NCI-H1694 (cell line): ENCODE measurements around the gene KNDC1.
"Not testable (repeated sequence)": the region's sequence is repeated elsewhere in the genome, so short reads cannot be mapped to it uniquely, and the experiment has no call there.

Source experiments
- DNase-seq: peaks from one replicate; lab custom pipeline; 2025; lab: John Stamatoyannopoulos, UW

Gene KNDC1

DNA sequence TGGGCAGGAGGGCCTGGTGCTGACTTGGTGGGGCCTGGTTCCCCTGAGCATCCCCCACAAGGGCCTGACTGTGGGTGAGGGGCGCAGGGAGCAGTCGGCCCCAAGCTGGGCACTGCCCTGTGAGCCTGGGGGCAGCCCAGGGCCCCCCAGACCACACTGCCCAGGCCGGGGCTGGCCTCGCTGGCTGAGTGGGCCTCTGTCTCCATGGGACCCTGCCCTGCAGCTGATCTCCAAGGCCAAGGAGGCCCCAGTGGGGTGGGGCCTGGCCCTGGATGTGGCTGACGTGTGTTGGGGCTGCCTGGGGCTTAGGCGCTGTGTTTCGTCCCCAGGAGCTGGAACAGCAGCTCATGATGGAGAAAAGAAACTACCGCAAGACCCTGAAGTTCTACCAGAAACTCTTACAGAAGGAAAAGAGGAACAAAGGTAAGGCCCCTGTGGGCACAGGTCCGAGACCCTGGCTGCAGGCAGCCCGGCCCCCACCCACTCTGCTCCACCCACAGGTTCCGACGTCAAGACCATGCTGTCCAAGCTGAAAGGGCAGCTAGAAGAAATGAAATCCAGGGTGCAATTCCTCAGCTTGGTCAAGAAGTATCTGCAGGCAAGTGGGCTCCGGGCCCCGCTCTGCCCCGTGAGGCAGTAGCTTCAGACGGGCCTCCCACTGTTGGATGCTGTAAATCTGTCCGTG, 46.5 kb downstream of the KNDC1 start:
- DNase-seq: no peak

DNA sequence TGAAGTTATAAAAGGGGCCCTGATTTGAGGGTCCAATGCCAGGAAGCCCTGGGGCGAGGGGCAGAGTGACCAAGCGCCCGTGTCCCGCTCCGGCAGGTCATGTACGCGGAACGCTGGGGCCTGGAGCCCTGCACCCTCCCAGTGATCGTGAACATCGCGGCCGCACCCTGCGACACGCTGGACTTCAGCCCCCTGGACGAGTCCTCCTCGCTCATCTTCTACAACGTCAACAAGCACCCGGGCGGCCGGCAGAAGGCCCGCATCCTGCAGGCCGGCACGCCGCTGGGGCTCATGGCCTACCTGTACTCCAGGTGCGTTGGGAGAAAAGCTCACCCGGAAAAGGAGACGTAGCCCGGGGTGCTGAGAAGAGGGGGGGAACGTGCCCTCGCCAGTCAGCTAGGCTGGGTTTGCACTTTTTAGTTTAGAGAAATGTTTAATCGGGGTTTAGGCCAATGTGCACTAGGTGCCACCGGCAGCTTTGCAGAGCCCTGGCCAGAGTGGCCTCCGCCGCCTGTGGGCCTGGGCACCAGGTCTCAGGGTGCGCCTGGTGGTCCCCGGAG, 47.1 kb downstream of the KNDC1 start:
- no peak for DNase-seq

DNA sequence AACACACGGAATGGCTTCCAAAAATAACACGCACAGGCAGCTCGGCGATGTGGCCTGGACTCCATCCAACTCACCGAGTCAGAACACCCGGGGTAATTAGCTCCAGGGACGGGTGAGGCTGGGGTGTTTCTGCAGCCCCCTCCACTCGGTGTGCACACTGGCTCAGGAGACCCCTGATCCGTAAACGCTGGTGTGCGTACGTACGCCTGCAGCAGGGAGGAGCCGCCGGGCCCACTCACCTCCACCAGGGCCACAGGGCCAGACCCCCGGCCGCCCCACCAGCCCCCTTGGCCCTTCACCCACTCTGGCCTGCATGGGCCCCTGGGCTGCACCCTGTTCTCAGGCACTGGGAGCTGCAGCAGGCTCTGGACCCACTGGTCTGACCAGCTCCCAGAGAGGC, 47.6 kb downstream of the KNDC1 start:
- DNase-seq: no peak

DNA sequence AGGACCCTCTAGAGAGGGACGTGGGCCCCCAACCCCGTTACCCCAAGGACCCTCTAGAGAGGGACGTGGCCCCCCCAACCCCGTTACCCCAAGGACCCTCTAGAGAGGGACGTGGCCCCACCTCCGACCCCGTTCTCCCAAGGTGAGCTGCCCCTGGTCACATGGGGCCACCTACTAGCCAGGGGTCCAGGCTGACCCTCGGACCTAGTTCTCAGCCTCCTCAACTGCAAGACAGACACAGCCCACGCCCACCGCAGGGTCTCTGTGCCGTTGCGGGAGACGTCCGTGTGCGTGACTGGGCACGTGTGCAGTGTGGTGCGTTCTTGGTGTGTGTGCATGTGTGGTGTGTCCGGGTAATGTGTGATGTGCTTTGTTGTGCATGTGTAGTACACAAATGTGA, 48.4 kb downstream of the KNDC1 start:
- DNase-seq: no peak

DNA sequence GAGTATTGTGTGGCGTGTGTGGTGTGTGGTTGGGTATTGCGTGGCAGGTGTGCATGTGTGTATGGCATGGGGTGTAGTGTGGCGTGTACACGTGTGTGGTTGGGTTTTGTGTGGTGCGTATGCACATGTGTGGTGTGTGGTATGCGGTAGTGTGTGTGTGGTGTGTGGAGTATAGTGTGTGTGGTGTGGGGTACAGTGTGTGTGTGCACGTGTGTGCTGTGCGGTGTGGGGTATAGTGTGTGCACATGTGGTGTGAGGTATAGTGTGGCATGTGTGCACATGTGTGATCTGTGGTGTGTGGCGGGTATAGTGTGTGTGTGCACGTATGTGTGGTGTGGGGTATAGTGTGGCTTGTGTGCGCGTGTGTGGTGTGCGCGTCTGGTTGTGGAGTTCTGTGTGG, 49.1 kb downstream of the KNDC1 start:
- no peak for DNase-seq

DNA sequence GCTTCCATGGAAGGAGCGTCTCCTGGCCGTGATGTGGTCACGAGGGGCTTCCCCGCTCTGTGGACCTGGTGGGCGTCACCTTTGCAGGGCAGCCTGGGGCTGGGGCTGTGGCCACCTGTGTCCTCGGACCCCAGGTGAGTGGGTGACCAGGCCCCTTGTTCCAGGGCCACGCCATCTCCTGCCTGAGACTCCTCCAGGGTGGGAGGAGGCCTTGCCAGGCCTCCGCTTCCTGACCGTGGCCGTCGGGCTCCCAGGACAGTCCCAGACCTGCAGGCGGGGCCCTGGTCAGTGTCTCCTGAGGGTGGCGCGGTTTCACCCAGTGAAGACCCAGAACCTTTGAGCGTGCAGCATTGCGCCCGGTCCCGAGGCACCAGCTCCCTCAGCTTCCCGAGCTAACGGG, 49.6 kb downstream of the KNDC1 start:
- no peak for DNase-seq

DNA sequence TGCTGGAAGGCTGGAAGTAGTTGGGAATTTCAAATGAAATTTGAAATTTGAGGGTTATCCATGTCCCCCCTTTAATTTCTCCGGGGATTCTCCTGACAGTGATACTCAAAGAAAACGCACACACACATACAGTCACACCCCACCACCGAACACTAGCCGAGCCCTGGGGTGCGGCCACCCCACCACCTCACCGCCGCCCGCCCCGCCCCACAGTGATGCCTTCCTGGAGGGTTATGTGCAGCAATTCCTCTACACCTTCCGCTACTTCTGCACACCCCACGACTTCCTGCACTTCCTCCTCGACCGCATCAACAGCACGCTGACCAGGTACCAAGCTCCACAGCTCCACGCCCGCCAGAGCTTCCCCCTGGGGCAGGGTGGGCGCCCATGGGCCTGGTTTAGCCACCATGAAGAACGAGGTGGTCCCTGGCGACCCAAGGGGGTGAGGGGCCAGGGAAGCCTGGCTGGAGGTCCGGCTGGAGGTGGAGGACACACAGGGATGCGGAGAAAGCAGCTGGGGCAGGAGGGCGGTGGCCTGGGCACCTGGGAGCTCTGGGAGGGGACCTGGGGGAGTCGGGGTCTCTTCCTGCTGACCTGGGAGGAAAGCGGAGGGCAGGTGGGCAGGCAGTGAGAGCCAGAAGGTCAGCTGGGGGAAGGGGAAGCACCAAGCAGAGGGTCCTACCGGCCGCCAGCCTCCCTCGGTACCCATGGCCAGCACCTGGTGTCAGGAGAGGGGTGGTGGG, 50.5 kb downstream of the KNDC1 start:
- DNase-seq: no peak

DNA sequence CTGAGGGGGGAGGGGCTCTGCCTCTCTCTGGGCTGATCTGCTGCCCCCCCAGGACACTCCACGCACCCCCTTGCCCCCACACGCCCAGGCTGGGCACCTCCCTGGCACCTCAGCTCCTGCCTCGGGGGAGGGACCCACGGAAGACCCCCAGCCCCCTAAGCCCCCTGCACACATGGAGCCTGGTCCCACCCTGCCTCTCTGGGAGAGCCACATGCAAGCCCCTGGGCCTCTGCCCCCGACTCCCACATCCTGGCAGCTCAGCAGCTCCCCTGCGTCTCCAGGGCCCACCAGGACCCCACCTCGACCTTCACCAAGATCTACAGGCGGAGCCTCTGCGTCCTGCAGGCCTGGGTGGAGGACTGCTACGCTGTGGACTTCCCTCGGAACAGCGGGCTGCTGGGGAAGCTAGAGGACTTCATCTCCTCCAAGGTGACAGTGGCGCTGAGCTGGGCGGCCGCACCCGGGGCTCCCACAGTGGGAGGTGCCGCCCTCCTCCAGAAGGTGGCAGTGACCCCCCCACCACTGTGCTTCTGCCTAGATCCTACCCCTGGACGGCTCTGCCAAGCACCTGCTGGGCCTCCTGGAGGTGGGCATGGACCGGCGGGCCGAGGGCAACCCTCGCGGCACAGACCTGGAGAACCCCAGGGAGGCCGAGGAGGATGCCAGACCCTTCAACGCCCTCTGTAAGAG, 51.3 kb downstream of the KNDC1 start:
- no peak for DNase-seq

DNA sequence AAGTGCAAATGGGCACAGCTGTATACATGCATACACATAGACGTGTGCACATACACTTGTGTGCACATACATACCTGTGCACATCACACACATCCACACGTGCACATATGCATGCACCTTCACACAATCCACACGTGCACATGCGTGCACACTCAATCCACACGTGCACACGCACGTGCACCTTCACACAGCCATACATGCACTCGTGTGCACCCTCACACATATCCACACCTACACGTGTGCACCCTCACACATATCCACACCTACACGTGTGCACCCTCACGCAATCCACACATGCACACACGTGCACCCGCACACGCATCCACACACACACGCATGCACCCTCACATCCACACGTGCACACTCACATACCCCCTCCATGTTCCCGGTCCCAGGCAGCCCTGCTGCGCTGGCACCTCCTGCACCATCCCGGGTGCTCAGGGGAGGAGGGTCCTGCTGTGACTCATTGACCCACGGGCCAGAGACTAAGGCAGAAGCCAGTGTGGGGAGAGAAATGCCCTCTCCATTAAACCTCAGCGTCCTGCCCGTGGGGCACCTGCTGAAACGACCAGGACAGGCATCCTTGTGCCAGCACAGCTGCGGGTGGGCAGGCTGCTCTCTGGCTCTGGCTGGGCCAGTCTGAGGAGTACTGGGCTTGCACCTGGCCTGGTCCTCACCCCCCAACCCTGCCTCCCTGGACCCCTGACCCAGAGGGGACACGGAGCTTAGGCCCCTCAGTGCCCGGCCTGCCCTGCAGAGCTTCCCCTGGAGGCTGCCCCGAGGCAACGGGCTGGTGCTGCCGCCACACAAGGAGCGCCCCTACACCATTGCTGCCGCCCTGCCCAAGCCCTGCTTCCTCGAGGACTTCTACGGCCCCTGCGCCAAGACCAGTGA, 52.2 kb downstream of the KNDC1 start:
- no peak for DNase-seq

DNA sequence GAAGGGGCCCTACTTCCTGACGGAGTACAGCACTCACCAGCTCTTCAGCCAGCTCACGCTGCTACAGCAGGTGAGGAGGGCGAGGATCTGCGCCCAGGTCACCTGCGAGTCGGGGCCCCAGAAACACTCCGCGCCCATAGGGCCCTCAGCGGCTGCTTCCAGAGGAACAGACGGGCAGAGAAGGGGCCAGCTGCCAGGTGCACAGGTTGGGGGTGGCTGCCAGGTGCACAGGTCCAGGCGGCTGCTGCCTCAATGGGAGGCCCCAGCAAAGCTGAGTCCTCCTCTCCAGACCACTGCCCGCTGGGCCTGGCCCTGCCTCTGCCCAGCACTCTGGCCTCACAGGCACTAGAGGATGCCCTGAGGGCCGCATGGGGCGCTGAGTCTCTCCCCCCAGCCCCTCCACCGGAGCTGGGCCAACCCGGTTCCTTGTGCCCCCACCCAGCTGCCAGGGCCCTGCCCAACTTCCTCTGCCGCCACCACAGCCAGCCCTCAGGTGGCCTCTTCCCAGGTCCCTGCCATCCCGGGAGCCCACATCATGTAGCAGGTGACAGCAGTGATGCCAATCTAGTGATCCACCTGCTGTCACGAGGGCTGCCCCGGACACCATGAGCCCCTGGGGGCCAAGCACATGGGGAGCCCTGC, 53.0 kb downstream of the KNDC1 start:
- no peak for DNase-seq

DNA sequence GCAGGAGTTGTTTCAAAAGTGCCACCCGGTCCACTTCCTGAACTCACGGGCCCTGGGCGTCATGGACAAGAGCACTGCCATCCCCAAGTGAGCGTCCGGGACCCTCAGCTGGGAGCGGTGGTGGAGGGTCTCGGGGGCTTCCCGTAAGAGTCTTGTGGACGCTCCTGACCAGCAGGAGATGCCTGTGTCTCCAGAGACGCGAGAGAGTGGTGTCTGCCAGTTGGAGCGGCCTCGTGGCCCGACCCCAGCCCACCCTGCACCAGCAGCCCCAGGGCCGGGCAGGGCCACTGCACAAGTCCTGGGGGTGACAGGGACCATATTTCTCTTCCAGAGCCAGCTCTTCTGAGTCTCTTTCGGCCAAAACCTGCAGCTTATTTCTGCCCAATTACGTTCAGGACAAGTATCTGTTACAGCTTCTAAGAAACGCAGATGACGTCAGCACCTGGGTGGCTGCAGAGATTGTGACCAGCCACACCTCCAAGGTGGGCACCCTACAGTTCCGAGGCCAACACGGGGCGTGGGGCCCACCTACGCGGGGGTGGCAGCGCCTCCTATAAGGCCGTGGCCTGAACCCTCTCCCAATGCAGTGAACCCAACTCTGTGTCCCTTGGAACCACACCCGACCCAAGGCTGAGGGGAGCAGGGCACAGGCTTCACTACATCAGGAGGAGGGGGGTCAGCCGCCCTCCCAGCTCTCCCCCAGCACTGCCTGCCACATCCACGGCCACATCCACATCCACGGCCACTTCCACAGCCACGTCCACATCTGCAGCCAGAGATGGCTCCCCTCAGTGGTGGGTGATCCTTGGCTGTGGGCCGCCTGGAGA, 53.8 kb downstream of the KNDC1 start:
- DNase-seq: no peak

DNA sequence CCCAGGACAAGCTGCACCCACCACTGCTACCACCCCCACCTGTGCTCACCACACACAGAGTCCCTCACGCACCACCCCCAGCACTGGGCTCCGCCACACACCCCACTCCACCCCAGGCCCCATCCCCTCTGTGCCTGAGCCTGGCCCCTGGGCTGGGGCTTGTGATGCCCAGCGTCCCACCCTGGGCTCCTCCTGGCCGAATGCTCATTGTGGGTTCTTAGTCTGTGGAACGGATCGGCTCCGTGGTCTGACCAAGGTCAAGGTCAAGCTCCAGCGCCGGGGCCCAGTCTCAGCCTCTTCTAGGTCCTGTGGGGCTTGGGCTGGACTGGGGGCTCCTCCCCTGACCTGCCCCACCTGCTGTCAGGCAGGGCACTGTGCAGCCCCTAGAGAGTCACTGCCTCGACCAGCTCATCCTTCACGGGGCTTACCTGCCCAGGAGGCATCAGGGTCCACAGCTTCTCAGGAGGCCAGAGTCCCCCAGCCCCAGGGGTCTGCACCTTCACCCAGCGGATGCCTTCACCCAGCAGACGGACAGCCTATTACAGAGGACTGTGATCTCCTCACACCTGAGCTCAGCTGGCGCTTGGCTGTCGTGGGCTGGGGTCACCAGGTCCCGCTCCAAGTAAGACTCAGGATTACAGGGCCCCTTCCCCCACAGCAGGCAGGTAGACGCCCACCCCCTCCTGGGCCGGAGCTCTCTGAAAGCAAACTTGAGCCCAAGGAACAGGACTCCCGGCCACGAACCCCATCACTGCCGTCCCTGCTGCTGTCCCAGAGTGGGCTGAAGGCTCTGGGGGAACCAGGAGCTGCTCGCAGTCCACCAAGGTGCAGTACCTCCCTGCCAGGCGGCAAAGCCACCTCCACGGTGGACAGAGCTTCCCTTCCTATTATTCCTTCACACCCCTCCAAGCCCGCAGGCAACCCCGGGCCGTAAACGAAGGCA, 54.7 kb downstream of the KNDC1 start:
- no peak for DNase-seq

DNA sequence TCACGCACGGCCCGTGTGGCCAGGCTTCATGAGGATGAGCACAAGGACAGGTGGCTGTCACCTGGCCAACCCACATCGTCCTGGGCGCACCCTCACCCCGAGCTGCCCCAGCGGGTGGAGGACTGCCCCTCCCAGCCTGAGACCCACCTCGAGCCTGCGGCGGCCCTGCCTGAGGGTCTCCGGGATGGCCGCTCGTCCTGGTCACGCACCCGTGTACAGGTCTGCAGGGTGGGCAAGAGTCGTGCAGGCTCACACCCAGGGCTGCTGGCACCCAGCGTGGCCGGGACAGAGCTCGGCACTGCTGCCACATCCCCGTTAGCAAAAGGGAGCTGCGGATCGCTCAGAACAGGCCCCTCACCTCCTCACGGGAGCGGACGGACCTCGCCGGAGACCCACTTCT, 55.6 kb downstream of the KNDC1 start:
- DNase-seq: no peak

DNA sequence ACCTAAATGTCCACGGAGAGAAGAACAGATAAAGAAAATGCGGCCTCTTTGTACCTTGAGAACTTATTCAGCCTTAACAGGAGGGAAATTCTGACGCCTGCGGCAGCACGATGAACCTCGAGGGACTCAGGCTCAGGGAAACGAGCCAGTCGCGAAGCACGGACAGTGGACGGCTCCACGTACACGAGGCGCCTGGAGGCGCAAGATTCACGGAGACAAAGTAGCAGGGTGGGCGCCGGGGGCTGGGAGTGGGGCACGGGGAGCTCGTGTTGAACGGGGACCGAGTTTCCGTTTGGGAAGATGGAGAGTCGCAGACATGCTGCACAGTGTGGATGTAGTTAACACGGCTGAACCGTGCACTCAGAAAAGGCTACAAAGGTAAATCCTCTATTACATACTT, 56.8 kb downstream of the KNDC1 start:
- no peak for DNase-seq

DNA sequence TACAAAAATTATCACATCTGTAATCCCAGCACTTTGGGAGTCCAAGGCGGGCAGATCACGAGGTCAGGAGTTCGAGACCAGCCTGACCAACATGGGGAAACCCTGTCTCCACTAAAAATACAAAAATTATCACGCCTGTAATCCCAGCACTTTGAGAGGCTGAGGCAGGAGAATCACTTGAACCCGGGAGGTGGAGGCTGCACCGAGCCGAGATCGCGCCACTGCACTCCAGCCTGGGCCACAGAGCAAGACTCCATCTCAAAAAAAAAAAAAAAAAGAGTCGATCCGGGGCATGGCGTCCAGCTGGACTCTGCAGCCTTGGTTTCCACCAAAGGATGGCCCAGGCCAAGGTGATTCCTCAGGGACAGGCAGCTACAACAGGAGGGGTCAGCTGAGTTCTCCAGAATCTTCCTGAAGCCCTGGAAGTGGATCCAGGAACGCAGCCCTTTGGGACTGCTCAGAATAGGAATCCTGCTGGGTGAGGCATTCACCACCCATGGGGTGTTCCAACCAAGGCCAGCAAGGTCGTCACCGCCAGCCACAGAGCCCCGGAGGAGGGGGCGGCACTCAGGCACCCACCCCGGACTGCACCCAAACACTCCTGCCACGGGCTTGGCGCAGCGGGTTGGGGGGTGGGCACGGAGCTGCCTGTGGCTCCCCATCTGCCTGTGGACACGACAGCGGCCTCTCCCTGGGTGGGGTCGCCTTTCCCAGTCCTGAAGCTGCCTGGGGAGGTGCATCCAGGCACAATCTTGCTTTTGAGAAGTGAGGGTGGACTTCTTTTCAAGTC, 58.0 kb downstream of the KNDC1 start:
- DNase-seq: no peak

DNA sequence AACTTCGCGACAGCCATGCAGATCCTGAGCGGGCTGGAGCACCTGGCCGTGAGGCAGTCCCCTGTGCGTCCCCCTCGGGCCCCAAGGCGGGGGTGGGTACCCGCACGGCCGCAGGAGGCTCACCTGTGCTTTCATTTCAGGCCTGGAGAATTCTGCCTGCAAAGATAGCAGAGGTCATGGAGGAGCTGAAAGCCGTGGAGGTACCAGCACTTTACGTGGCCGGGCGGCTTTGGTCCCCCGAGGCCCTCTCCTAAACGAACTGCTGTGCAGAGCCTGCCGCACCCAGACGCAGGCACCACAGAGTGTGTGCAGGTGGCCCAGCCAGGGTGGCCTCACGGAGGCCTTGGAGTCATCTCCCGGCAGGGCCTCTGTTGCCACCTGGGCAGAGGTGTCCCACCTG, 58.9 kb downstream of the KNDC1 start:
- DNase-seq: no peak

DNA sequence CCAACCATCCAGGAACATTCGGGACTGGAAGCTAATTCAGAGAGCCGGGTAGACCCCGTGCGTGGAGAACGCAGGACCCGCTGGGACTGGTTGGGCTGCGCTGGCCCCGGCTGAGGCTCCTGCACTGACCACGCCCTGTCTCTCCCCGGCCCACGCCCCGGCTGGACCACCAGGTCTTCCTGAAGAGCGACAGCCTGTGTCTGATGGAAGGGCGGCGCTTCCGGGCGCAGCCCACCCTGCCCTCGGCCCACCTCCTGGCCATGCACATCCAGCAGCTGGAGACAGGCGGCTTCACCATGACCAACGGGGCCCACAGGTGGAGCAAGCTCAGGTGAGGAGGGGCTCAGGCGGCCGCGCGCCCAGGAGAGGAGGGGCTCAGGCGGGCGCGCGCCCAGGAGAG, 59.8 kb downstream of the KNDC1 start:
- DNase-seq: no peak

DNA sequence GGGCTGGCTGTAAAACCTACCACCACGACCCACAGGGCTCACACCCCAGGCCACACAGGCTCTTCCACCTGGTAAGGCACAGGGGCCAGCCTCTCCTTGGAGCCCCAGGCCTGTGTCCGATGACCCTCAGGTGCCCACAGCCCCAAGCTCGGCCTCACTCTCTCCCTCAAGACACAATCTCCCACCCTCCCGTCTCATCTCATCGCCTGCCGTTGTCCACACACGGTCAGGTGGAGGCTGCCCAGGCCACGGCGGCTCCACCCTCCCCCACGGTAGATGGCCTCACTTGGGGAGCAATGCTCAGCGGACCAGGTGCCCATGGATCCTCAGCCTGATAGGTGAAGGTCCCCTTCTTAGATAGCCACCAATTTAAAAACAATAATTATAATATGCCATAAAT, 61.3 kb downstream of the KNDC1 start:
- no peak for DNase-seq

DNA sequence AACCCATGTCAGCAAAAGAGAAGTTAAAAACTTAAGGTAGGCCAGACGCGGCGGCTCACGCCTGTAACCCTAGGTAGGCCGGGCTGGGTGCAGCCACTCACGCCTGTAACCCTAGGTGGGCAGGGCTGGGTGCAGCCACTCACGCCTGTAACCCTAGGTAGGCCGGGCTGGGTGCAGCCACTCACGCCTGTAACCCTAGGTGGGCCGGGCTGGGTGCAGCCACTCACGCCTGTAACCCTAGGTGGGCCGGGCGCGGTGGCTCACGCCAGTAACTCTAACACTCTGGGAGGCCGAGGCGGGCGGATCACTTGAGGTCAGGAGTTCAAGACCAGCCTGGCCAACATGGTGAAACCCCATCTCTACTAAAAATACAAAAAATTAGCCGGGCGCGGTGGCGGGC, 61.7 kb downstream of the KNDC1 start:
- not testable (repeated sequence) for DNase-seq
